Endothelial cell of umbilical vein (primary cell): ENCODE results near the gene PBX3. TPM values are rescaled to one million over a fixed set of nuclear protein-coding genes. Genes with fewer than 3 reads are reported as not detected.

Experiments
- BruUV-seq: library from RNA; stranded (reverse); fragments of 400-500 nt; replicated peaks from 2 replicates; lab custom pipeline; 2021; lab: Mats Ljungman, UMichigan
- CTCF ChIA-PET: fragments of 300-600, 350-600 bp; sonication (Branson Sonifier 250); formaldehyde crosslinking; loops from one replicate; lab custom pipeline; 2021; ENCODE audit warnings: antibody characterized with exemption, inconsistent platforms; lab: Charles Lee
- POLR2A ChIA-PET: fragments of 300-600, 350-600 bp; sonication (Branson Sonifier 250); formaldehyde crosslinking; loops from one replicate; lab custom pipeline; 2021; ENCODE audit warnings: antibody characterized with exemption, inconsistent platforms; lab: Charles Lee
- DNase-seq: peaks from one replicate; pipeline ENCODE4 v3.0.0-alpha.2; 2011; ENCODE audit warnings: low read depth, low spot score
- FAIRE-seq: peaks from 2 replicates; lab custom pipeline; 2011; peaks lifted over from hg19 to GRCh38; lab: Jason Lieb, UNC
- H2AFZ ChIP-seq: 2 replicates; pipeline ENCODE4 v1.6.0; 2012; ENCODE audit warnings: low read depth, low read length, control low read depth, inconsistent platforms
- H3K27ac ChIP-seq: 2 replicates; pipeline ENCODE4 v1.5.1; 2011; ENCODE audit warnings: low read depth, mild to moderate bottlenecking, control low read depth, low read length, moderate library complexity; ENCODE audit not compliant: insufficient read depth
- H3K27me3 ChIP-seq, 2 experiments: 2 replicates each; pipeline versions ENCODE4 v1.6.0 to v1.6.1; 2011; ENCODE audit warnings: low read length in 2 of 2, mixed read lengths in 1 of 2; ENCODE audit not compliant: control insufficient read depth in 2 of 2, insufficient read depth in 2 of 2
- H3K36me3 ChIP-seq, 2 experiments: 2 replicates in 1 of 2; 3 replicates in 1 of 2; pipeline ENCODE4 v1.5.1; 2011; ENCODE audit warnings: low read length in 2 of 2, mild to moderate bottlenecking in 1 of 2, moderate library complexity in 1 of 2; ENCODE audit not compliant: control insufficient read depth in 2 of 2, insufficient read depth in 2 of 2; ENCODE audit errors: extremely low read depth in 1 of 2
- H3K4me1 ChIP-seq: 3 replicates; pipeline ENCODE4 v1.5.1; 2011; ENCODE audit warnings: mild to moderate bottlenecking, low read length; ENCODE audit not compliant: control insufficient read depth, insufficient read depth; ENCODE audit errors: extremely low read depth
- H3K4me2 ChIP-seq: 2 replicates; pipeline ENCODE4 v1.6.1; 2011; ENCODE audit warnings: low read length, control low read depth, mixed read lengths; ENCODE audit not compliant: insufficient read depth
- H3K4me3 ChIP-seq, 3 experiments: fragments of 200-600 bp in 1 of 3; sonication (generic), shearing (Covaris generic) in 1 of 3; replicated peaks in 1 of 3; 2 replicates each; pipeline ENCODE4 v1.5.1; 2011 to 2016; ENCODE audit warnings: control low read depth in 3 of 3, low read length in 3 of 3, mild to moderate bottlenecking in 2 of 3, inconsistent platforms in 1 of 3, low read depth in 1 of 3, moderate library complexity in 1 of 3; ENCODE audit not compliant: insufficient read depth in 1 of 3
- H3K79me2 ChIP-seq: 2 replicates; pipeline ENCODE4 v1.6.0; 2012; ENCODE audit warnings: low read length, inconsistent platforms; ENCODE audit not compliant: control insufficient read depth, insufficient read depth
- H3K9ac ChIP-seq: replicated peaks from 2 replicates; pipeline ENCODE3; 2011; ENCODE audit warnings: low read length, control low read depth; ENCODE audit not compliant: insufficient read depth; ENCODE audit errors: extremely low read depth
- H3K9me1 ChIP-seq: replicated peaks from 3 replicates; pipeline ENCODE4 v1.6.0; 2011; ENCODE audit warnings: mild to moderate bottlenecking, low read length; ENCODE audit not compliant: control insufficient read depth, insufficient read depth; ENCODE audit errors: extremely low read depth
- H3K9me3 ChIP-seq: replicated peaks from 2 replicates; pipeline ENCODE4 v1.5.1; 2012; ENCODE audit warnings: low read length, inconsistent platforms; ENCODE audit not compliant: control insufficient read depth, insufficient read depth
- H4K20me1 ChIP-seq: replicated peaks from 2 replicates; pipeline ENCODE3; 2011; ENCODE audit warnings: mild to moderate bottlenecking, low read length; ENCODE audit not compliant: control insufficient read depth, insufficient read depth; ENCODE audit errors: extremely low read depth
- EZH2 ChIP-seq: IDR thresholded peaks from 2 replicates; pipeline ENCODE4 v1.6.1; 2012; ENCODE audit warnings: borderline replicate concordance, low read depth, mild to moderate bottlenecking, moderate library complexity, low read length, inconsistent platforms; ENCODE audit not compliant: severe bottlenecking
- POLR2A ChIP-seq: IDR thresholded peaks from 2 replicates; pipeline ENCODE4 v1.6.1; 2012; ENCODE audit warnings: low read depth, mild to moderate bottlenecking, control low read depth, low read length
- POLR2AphosphoS5 ChIP-seq: IDR thresholded peaks from 2 replicates; pipeline ENCODE4 v1.6.1; 2012; ENCODE audit warnings: low read depth, mild to moderate bottlenecking, control low read depth, low read length, moderate library complexity; ENCODE audit not compliant: insufficient read depth
- dilution Hi-C: fragments of 300-500 bp; cut with MboI; formaldehyde crosslinking; loops from one replicate; pipeline ENCODE4 v1.15.0; 2019; ENCODE audit warnings: low sequenced_read_pairs; ENCODE audit not compliant: extremely low pct_ligation_motif_present
- intact Hi-C: fragments of 100-400 bp; cut with micrococcal nuclease; formaldehyde crosslinking; loops from one replicate; pipeline ENCODE4 v1.10.0; 2022
- polyA plus RNA-seq, 4 experiments: library from polyadenylated mRNA; depleted of rRNA in 3 of 4; stranded (reverse) in 3 of 4; unstranded in 1 of 4; fragments of >200 nt; gene quantifications; 2 replicates each; pipeline versions ENCODE4 v1.2.1 to v1.2.3, GENCODE V29; 2011 to 2012; ENCODE audit warnings: missing spikeins in 1 of 4
- total RNA-seq: library from RNA; stranded (reverse); gene quantifications from 2 replicates; pipeline ENCODE4 v1.2.3, GENCODE V29; 2021
- TF ChIP-seq, protein P1 (sequence below), 2 donors: IDR thresholded peaks; 1 replicate in 1 of 2; 2 replicates in 1 of 2; pipeline ENCODE4 v1.5.1; 2011; ENCODE audit warnings: low read length in 2 of 2, mild to moderate bottlenecking in 2 of 2, moderate library complexity in 2 of 2, control low read depth in 1 of 2, inconsistent platforms in 1 of 2, low read depth in 1 of 2; ENCODE audit not compliant: insufficient read depth in 1 of 2; ENCODE audit errors: extremely low read depth in 1 of 2
- TF ChIP-seq, protein P2 (sequence below): IDR thresholded peaks from 2 replicates; pipeline ENCODE4 v1.6.1; 2011; ENCODE audit not compliant: insufficient read depth, insufficient read length

Gene PBX3
- total and polyA plus RNA-seq, 2 donors (not counting 3 experiments of a cell fraction or from before 2014, with no cell fraction given) = 18.8 to 42.0 TPM

DNA sequence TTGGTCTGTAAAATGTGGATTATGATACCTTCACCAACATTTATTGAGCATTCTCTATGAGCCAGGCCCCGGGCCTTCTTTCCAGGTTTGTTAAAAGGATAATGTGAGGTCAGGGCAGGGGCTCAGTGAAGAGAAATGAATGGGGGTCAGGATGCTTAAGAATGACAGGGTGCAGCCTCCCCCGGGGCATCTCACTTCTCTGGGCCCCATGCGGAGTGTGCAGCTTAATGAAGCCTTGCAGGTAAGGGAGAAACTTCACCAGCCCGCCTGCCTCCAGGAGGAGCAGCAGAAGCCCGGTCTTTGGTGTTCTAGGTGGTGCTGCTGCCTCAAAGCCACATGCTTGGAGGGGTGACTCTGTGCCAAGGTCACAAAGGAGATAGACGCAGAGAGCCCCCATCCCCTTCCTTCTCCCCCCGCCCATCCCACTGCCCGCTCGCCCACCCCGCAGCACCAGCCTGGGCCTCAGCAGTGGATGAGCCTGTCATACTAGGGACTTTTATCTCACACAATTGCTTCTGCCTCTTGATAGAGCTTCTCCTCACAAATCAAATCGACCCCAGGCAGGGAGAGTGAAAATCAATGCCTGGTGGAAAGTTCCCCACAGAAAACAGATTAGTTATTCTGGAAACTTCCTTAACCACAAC lies 244.8 kb downstream of the PBX3 start:
- no peaks in the 10 kb centered on the region for H4K20me1 ChIP-seq
- no peak for TF ChIP-seq POLR2AphosphoS5
- no peak overlapping the region for H3K9ac ChIP-seq
- H2AFZ ChIP-seq = no peak overlapping the region
- no TSS peak for BruUV-seq
- no peak overlapping the region for H3K27ac ChIP-seq
- dilution Hi-C loops = no loop called here
- H3K9me1 ChIP-seq = no peaks in the 10 kb centered on the region
- H3K9me3 ChIP-seq = no peaks in the 10 kb centered on the region
- intact Hi-C loops = no loop called here
- CTCF ChIA-PET = no interaction called here
- H3K4me3 ChIP-seq = no peak overlapping the region
- no peaks in the 10 kb centered on the region for H3K36me3 ChIP-seq
- FAIRE-seq (no peak), DNase-seq (no peak)
- H3K4me1 ChIP-seq = no peaks in the 10 kb centered on the region
- H3K79me2 ChIP-seq = no peaks in the 10 kb centered on the region
- H3K4me2 ChIP-seq = no peak overlapping the region
- POLR2A ChIA-PET = no interaction called here
- H3K27me3 ChIP-seq = no peaks in the 10 kb centered on the region

GRCh38 chr9:125992557-125992956 lies 245.4 kb downstream of the PBX3 start:
- no peak overlapping the region for H3K4me2 ChIP-seq
- CTCF ChIA-PET = no interaction called here
- H3K9me1 ChIP-seq = no peaks in the 10 kb centered on the region
- POLR2A ChIA-PET = no interaction called here
- BruUV-seq = no TSS peak
- H3K79me2 ChIP-seq = no peaks in the 10 kb centered on the region
- FAIRE-seq (no peak), DNase-seq (no peak)
- H3K4me1 ChIP-seq = no peaks in the 10 kb centered on the region
- H3K9ac ChIP-seq = no peak overlapping the region
- TF ChIP-seq EZH2 (no peak), POLR2A (no peak)
- TF ChIP-seq, protein P1, sequence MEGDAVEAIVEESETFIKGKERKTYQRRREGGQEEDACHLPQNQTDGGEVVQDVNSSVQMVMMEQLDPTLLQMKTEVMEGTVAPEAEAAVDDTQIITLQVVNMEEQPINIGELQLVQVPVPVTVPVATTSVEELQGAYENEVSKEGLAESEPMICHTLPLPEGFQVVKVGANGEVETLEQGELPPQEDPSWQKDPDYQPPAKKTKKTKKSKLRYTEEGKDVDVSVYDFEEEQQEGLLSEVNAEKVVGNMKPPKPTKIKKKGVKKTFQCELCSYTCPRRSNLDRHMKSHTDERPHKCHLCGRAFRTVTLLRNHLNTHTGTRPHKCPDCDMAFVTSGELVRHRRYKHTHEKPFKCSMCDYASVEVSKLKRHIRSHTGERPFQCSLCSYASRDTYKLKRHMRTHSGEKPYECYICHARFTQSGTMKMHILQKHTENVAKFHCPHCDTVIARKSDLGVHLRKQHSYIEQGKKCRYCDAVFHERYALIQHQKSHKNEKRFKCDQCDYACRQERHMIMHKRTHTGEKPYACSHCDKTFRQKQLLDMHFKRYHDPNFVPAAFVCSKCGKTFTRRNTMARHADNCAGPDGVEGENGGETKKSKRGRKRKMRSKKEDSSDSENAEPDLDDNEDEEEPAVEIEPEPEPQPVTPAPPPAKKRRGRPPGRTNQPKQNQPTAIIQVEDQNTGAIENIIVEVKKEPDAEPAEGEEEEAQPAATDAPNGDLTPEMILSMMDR (IDR thresholded peaks at IDR 0.05; ENCODE audit: extremely low read depth in 1 of 2, insufficient read depth in 1 of 2, low read depth in 1 of 2, low read length in 2 of 2) = no peak
- TF ChIP-seq, protein P2, sequence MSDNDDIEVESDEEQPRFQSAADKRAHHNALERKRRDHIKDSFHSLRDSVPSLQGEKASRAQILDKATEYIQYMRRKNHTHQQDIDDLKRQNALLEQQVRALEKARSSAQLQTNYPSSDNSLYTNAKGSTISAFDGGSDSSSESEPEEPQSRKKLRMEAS = no peak
- no peak overlapping the region for H2AFZ ChIP-seq
- dilution Hi-C loops (no loop called here), intact Hi-C loops (no loop called here)
- no peaks in the 10 kb centered on the region for H3K36me3 ChIP-seq
- no peaks in the 10 kb centered on the region for H4K20me1 ChIP-seq
- no peak overlapping the region for H3K27ac ChIP-seq
- no peaks in the 10 kb centered on the region for H3K27me3 ChIP-seq
- H3K4me3 ChIP-seq = no peak overlapping the region
- no peaks in the 10 kb centered on the region for H3K9me3 ChIP-seq
